Measurements from ENCODE around the gene AFF3.
"Not testable (repeated sequence)": the region's sequence is repeated elsewhere in the genome, so short reads cannot be mapped to it uniquely, and the experiment has no call there.

Gene AFF3

GRCh38 chr2:100107440-100107839 is 35.0 kb downstream of the AFF3 start:
- no peak for DNase-seq

DNA sequence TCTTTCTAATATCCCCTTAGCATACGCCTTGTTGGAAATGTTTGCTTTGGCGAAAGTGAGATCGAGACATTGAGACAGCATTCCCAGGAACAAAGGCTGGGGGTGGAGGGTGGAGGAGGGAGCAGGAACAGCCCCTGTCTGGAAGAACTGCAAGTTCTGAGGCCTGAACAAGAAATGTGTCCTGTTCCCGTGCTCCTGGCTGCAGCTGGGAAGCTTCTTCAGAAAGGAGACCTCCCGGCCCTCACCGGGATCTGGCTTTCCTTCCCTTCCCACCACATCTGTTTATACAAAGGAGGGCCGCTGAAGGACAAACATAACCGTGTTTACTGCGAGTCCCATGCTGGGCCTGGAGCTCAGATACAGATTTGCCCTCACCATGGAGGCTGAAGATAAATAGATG is 35.9 kb downstream of the AFF3 start:
- no peak for DNase-seq

DNA sequence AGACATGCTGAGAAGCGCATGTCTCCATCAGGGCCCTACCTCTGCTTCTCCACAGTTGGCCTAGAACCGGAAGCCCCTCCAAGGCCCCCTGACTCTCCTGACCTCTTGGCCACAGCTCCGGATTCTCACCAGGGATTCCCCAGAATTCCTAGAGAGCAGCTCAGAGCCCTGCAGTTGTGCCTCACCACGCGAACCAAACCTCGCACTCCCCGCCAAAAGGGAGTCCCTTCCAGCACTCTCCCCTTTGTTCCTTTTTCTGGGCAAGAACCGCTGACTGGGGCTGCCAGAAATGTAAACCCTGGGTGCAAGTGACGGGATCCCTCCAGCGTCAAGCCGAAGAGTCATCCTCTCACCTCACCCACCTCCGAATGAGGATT is 36.7 kb downstream of the AFF3 start:
- DNase-seq, result no peak

- no peak for DNase-seq
These were observed 37.4 kb downstream of the AFF3 start for GRCh38 chr2:100104718-100105677.

DNA sequence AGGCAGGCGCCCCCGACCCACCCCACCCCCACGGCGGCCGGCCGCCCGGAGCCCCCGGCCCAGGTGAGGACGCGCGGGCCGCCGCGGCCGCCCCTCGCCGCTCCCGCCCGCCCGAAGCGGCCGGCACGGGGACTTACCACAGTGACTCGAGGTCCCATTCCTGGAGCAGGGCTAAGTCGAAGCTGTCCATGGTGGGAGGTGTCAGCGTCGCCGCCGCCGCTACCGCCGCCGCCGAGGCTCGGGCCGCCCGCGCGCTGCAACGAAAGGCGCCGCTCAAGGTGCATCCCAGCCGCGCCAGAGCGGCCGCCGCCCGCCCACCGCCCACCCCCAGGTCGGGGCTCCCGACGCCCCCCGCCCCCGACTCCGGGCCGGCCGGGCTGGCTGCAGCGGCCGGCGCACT is 38.1 kb downstream of the AFF3 start:
- not testable (repeated sequence) for DNase-seq

DNA sequence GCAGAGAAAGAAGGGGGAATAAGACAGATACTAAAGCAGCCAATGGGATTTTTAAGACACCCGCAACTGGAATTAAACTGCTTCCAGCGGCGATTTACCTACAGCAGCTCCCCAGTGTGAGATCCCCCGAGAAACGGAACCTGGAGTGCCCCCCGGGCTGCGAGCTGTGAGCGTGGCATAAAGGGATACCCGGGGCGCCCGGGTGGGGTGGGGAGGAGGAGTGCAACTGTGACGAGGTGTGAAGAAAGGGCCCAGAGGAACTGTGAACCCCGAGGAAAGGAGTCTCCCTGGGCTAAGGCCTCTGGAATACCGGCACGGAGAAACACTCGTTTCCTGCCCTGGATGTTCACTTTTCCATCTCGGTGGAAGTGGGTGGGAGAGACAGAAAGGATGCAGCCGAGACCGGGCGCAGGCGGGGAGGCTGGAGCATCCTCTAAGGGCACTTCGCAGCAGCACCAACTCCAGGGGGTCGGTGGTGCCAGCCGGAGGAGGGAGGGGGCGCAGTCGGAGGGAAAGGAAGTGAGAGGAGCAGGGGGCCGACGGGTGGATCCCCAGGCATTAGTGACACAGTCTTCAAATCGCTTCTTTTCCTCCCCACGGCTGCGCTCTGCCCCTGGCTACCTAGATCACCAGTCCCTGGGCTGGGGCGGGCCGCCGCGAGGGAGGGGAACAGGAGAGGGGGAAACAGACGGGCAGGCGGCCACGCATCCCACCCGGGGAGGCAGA is 38.7 kb downstream of the AFF3 start:
- DNase-seq, result not testable (repeated sequence)

DNA sequence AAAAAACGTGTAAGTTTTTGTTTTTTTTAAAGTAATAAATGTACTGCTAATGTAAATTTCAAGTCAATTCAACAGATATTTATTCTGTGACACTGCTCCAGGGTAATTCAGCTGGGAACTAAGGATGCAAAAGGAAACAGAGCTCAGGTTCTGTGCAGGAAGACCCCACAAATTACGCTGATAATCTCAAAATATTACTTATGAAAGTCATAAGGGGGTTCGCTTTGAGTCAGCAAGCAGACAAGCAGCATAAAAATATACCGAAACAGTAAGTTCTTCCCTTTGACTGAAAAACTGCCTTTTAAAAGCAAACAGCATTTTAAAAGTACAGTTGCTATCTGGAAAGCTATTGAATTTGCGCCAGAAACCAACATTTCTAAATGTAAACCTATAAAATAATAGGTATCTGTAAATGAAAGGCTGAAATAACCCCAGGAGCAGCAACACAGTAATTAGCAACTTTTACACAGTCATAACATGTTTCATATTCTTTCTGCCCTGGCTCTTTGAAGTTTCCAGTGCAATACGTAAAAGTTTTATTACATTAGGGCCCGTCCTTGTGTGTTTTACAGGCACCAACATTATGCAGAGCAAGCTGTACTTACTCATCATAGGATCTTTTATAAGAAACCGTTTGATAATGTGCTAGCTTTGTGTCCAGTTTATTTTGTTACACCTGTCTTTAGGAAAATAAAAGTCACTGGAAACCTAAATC is 39.8 kb downstream of the AFF3 start:
- not testable (repeated sequence) for DNase-seq

DNA sequence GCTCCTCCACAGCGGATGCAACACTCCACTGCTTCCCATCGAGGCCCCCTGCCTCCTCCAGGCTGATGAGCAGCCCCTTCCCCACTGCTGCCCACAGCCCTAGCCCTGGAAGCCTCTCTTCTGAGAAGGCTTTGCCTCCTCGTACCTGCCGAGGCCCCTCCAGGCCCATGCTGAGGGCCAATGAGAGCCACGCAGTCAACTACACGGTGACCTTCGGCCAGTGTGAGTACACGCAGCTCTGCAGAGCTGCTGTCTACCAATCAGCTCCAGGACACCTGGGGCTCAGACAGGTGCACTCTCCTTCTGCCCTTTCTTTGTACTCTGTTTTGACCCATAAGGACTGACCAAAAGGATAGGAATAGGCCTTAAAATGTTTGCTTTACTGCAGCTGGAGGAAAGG is 43.5 kb downstream of the AFF3 start:
- not testable (repeated sequence) for DNase-seq

- DNase-seq, result not testable (repeated sequence)
These were observed 44.6 kb downstream of the AFF3 start for GRCh38 chr2:100097611-100098294.

DNA sequence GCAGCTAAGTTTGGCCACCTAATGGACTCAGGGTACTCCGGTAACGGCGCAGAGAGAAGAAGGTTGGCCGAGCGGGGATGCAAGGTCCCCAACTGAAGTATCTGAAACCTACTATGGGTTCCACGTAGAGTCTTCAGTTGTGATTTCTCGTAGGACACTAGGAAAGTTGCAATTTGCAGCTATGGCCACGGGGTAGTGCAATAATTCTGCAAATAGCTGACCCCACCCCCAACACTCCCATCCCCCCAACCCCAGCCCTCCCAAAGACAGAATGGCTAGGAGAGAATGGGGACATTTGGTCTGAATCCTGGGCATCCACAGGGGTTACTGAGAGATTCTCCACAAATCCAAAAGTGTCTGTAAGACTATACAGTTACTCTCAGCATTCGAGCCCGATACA is 46.5 kb downstream of the AFF3 start:
- not testable (repeated sequence) for DNase-seq

- not testable (repeated sequence) for DNase-seq
These were observed 50.6 kb downstream of the AFF3 start for GRCh38 chr2:100091807-100092206.

DNA sequence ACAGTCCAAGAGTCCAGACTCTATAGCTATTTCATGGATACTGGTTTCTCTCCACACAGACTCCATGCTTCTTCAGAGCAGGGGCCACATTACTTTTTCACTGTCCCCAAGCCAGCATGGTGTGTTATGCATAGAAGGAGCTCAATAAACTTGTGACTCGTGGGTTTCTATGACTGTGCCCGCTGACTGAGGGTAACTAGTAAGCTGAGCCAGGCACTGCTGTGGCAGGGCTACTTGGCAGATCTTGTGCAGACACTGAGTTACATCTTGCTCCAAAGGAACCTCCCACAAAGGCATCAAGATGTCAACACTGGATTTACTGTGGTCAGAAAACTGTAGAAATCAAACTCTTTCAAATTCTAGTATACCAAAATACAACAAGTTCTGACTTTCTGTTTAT is 56.6 kb downstream of the AFF3 start:
- DNase-seq, result not testable (repeated sequence)

DNA sequence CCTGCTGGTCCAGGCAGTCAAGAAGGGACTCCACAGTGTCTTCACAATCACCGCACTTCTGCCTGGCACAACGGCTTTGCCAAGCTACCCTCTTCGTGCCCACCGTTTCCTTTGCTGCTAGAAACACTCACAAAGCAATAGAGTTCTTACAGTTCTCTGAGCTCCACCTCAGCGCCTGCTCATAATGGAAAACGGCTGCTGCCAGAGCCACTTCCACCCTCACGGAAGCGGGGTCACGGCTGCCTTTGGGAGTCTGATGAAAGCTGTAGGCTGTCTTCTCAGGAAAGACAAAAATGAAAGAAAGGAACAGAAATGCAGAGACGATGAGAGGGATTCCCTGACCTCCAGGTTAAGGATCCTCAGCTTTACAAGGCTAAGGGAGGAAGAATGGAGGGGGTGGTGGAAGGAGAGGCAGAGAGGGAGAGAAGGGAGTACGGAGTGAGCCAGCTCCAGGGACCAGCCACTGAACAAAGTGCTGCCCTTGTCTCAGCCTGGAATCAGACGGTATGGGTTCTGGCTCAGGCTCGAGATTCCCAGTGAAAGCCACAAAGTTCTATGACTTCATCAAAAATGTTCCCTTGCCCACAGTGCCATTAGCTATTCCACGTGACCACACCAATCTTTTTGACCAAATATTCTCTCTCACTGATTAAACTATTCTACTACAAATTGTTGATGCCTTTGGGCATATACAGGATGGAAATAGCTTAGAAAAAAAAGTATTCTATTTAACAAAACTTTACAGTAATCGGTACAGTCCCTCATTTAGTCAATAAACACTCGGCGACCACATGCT is 58.8 kb downstream of the AFF3 start:
- not testable (repeated sequence) for DNase-seq

GRCh38 chr2:100082302-100082978 is 60.0 kb downstream of the AFF3 start:
- not testable (repeated sequence) for DNase-seq

DNA sequence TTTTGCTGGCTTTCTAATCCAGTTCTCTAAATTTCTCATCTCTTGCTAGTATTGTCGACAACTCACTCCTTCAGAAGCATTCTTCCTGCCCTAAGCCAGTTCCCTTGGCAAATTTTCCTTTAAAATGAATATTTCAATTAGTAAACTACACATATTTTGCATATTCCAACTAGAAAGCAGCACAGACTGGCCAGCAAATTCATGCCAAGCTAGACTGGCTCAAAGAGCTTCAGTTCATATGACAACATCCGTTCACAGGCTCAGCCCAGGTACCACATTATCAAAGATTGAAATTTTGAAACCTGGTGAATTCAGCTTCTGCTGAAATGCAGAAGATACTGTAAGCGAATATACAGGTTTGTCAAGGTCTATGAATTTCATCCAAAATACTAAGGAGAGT is 64.5 kb downstream of the AFF3 start:
- no peak for DNase-seq

DNA sequence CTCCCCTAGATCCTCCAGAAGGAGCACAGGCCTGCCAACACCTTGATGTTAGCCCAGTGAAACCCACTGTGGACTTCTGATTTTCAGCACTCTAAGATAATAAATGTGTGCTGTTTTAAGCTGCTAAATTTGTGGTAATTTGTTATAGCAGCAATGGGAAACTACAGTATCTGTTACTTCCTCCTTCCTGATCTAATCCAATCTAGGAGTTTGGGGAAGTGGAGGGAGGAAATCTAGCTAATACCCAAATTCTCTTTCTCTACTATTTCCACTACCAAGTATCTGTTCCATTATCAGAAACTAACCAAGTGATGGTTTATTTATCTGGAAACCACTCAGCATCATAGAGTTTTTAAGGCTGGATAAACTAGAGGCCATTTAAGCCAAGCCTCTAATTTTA is 64.9 kb downstream of the AFF3 start:
- no peak for DNase-seq

DNA sequence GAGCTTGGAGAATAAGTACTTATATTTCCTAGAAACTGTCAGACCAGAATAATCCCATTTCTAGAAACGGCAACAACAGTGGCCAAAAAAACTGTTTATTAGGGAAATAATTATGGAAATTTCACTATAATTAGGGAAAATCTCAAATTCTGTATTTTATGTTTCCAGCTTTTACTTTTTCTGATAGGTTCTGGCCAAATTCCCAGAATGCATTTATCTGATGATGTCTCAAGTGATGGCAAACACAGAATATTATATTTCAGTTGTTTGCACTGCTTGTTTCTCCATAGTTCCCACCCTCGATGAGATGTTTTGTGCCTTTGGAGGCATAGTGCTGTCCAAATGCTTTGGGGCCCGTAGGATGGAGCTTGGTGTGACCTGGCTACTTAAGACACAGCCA is 66.9 kb downstream of the AFF3 start:
- DNase-seq, result no peak

GRCh38 chr2:100073110-100073509 is 69.3 kb downstream of the AFF3 start:
- no peak for DNase-seq

GRCh38 chr2:100072503-100072902 is 69.9 kb downstream of the AFF3 start:
- DNase-seq, result no peak

GRCh38 chr2:100071335-100072043 is 70.9 kb downstream of the AFF3 start:
- DNase-seq, result no peak

DNA sequence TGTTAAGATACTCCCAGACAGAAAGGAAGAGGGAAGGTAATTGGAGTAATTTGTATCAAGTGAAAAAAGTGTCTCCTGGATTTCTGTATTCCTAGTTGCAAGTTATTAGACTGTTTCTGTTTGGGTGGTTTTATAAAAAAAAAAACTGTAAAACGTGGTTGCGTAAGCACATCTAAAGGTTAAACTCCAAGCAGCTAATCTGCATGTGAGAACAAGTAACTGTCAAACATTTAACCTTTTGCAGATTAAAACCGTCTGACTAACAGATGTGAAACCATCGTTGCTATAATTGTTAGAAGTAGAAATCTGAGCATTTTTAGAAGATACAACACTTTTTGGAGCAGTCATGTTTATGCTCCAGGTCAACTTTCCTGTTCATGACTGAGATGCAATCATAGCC is 72.3 kb downstream of the AFF3 start:
- no peak for DNase-seq
